Panc1 (cell line): ENCODE measurements around the gene ATAD5.

Source experiments
- POLR2AphosphoS5 ChIP-seq: IDR thresholded peaks from 2 replicates; pipeline ENCODE4 v1.6.1; 2012; ENCODE audit warnings: mild to moderate bottlenecking, low read depth, low read length, moderate library complexity
- TF ChIP-seq, protein P1 (sequence below): fragments of 450-650 bp; IDR thresholded peaks from 2 replicates; pipeline ENCODE4 v1.5.1; 2017; ENCODE audit warnings: mild to moderate bottlenecking

DNA sequence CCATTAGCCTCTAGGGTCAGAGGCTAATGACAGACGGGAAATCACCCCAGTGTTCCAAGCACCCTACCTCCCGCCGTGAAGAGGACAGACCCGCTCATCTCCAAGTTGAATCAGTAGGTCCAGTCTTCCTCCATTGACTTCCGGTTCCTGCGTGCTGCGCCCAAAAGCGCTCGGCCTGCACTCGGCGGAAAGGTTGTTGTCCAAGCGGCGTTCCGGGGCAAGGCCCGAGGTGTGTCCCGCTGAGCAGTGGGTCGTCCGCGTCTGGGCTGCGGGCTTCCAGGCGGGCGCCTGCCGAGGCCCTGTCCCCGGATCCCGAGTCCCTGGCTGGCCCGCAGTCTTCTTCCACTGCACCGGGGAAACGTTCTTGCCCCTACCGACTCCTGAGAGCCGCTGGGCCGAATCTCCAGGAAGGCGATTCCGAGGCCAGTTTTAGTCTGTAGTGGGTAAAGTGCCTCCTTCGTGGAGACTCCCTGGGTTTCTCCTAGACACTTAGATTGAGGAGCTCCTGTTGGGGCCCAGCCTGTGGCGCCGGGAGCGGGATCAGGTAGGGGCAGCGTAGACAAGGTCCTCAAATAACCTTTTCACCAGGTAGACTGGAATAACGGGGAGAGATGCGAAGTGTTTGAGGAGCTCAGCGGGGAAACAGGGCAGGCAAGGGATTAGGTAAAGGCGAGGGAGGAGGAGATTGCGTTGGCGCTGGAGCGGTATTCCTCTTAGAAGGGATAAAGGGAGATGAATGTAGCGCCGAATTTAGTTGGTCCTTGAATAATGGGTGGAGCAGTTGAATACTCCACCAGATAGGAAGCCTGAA is 74.5 kb downstream of the ATAD5 start, which contains the start of gene TEFM:
- peak; percentile 96 for TF ChIP-seq POLR2AphosphoS5
- TF ChIP-seq, protein P1, sequence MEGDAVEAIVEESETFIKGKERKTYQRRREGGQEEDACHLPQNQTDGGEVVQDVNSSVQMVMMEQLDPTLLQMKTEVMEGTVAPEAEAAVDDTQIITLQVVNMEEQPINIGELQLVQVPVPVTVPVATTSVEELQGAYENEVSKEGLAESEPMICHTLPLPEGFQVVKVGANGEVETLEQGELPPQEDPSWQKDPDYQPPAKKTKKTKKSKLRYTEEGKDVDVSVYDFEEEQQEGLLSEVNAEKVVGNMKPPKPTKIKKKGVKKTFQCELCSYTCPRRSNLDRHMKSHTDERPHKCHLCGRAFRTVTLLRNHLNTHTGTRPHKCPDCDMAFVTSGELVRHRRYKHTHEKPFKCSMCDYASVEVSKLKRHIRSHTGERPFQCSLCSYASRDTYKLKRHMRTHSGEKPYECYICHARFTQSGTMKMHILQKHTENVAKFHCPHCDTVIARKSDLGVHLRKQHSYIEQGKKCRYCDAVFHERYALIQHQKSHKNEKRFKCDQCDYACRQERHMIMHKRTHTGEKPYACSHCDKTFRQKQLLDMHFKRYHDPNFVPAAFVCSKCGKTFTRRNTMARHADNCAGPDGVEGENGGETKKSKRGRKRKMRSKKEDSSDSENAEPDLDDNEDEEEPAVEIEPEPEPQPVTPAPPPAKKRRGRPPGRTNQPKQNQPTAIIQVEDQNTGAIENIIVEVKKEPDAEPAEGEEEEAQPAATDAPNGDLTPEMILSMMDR = no peak
